Retinal pigment epithelial cell (primary cell): ENCODE results near the gene TYW5.

Experiments
- DNase-seq: peaks from one replicate; pipeline ENCODE4 v3.0.0-alpha.2; 2010; ENCODE audit warnings: low read depth
- H3K4me3 ChIP-seq: 2 replicates; pipeline ENCODE4 v1.5.1; 2011; ENCODE audit warnings: mild to moderate bottlenecking, low read length, control low read depth, moderate library complexity
- CTCF ChIP-seq: conservative IDR thresholded peaks from 2 replicates; pipeline ENCODE4 v1.5.1; 2011; ENCODE audit warnings: low read depth, low read length, control low read depth, inconsistent platforms

Gene TYW5

GRCh38 chr2:199984755-199985154, 29.5 kb upstream of the TYW5 start:
- DNase-seq: no peak
- TF ChIP-seq CTCF: no peak
- H3K4me3 ChIP-seq: no peak overlapping the region

GRCh38 chr2:199984159-199984558, 28.9 kb upstream of the TYW5 start:
- no peak for DNase-seq
- TF ChIP-seq CTCF: no peak
- H3K4me3 ChIP-seq: no peak overlapping the region

GRCh38 chr2:199983534-199983933, 28.2 kb upstream of the TYW5 start:
- H3K4me3 ChIP-seq: no peak overlapping the region
- TF ChIP-seq CTCF: no peak
- no peak for DNase-seq

- no peak for TF ChIP-seq CTCF
- no peak for DNase-seq
- H3K4me3 ChIP-seq: no peak overlapping the region
Observed at GRCh38 chr2:199982126-199982843, 27.0 kb upstream of the TYW5 start.

- peak; percentile 79 for TF ChIP-seq CTCF
- DNase-seq: peak; percentile 39
- H3K4me3 ChIP-seq: peak overlapping the region; percentile 8
Observed at GRCh38 chr2:199979832-199980628, 24.7 kb upstream of the TYW5 start.

- no peak for TF ChIP-seq CTCF
- H3K4me3 ChIP-seq: no peak overlapping the region
Observed at GRCh38 chr2:199979398-199979797, 24.1 kb upstream of the TYW5 start.

GRCh38 chr2:199977984-199978415, 22.7 kb upstream of the TYW5 start:
- no peak for DNase-seq
- TF ChIP-seq CTCF: no peak
- H3K4me3 ChIP-seq: no peak overlapping the region

More at GRCh38 chr2:199979398-199979797, 24.1 kb upstream of the TYW5 start:
- DNase-seq: no peak
